Suprapubic skin (tissue), 4 donors: Measurements from ENCODE around the gene PDE2A. TPM values are rescaled to one million over a fixed set of nuclear protein-coding genes. Genes with fewer than 3 reads are reported as not detected.

ENCODE experiments used
- DNase-seq, 2 donors: peaks; one replicate each; pipeline ENCODE4 v3.0.0-alpha.2; 2019; ENCODE audit warnings: low spot score in 2 of 2
- H3K27ac ChIP-seq: fragments of 200-600 bp; sonication (generic); one replicate; pipeline ENCODE4 v1.5.1; 2019
- H3K27me3 ChIP-seq: fragments of 200-600 bp; sonication (generic); one replicate; pipeline ENCODE4 v1.5.1; 2019
- H3K36me3 ChIP-seq: fragments of 200-600 bp; sonication (generic); one replicate; pipeline ENCODE4 v1.5.1; 2019
- H3K4me1 ChIP-seq: fragments of 200-600 bp; sonication (generic); one replicate; pipeline ENCODE4 v1.5.1; 2019
- H3K4me3 ChIP-seq: fragments of 200-600 bp; sonication (generic); one replicate; pipeline ENCODE4 v1.5.1; 2019; ENCODE audit warnings: mild to moderate bottlenecking
- H3K9me3 ChIP-seq: fragments of 200-600 bp; sonication (generic); one replicate; pipeline ENCODE4 v1.5.1; 2019
- EP300 ChIP-seq: sonication (generic); formaldehyde crosslinking; IDR thresholded peaks from one replicate; pipeline ENCODE4 v1.6.1; 2017; ENCODE audit warnings: antibody characterized with exemption
- POLR2A ChIP-seq, 2 donors: fragments of 450-650 bp; IDR thresholded peaks; one replicate each; pipeline ENCODE4 v1.6.1; 2017; ENCODE audit warnings: antibody characterized with exemption in 2 of 2, mild to moderate bottlenecking in 2 of 2, moderate library complexity in 2 of 2
- POLR2AphosphoS5 ChIP-seq, 3 donors: sonication (generic); formaldehyde crosslinking; IDR thresholded peaks; one replicate each; pipeline ENCODE4 v1.6.1; 2017; ENCODE audit warnings: antibody characterized with exemption in 3 of 3
- WGBS: methylation state at CpG from one replicate; pipeline ENCODE4 v1.1.5; 2018; 5-methylcytosine and 5-hydroxymethylcytosine counted together
- total RNA-seq, 4 donors: library from RNA; depleted of rRNA; stranded (reverse); fragments of >200 nt; gene quantifications; one replicate each; pipeline ENCODE4 v1.1.0, GENCODE V29; 2016
- TF ChIP-seq, protein P1 (sequence below), 2 donors: fragments of 200-600 bp in 1 of 2; fragments of 450-650 bp in 1 of 2; sonication (generic) in 1 of 2; IDR thresholded peaks; one replicate each; pipeline ENCODE4 v1.5.1; 2016 to 2019; ENCODE audit warnings: antibody characterized with exemption in 2 of 2, mild to moderate bottlenecking in 1 of 2, moderate library complexity in 1 of 2

The PDE2A gene
- total RNA-seq, 4 donors from 2014 or later: 5.4 to 49.9 (median 31.2) TPM

DNA sequence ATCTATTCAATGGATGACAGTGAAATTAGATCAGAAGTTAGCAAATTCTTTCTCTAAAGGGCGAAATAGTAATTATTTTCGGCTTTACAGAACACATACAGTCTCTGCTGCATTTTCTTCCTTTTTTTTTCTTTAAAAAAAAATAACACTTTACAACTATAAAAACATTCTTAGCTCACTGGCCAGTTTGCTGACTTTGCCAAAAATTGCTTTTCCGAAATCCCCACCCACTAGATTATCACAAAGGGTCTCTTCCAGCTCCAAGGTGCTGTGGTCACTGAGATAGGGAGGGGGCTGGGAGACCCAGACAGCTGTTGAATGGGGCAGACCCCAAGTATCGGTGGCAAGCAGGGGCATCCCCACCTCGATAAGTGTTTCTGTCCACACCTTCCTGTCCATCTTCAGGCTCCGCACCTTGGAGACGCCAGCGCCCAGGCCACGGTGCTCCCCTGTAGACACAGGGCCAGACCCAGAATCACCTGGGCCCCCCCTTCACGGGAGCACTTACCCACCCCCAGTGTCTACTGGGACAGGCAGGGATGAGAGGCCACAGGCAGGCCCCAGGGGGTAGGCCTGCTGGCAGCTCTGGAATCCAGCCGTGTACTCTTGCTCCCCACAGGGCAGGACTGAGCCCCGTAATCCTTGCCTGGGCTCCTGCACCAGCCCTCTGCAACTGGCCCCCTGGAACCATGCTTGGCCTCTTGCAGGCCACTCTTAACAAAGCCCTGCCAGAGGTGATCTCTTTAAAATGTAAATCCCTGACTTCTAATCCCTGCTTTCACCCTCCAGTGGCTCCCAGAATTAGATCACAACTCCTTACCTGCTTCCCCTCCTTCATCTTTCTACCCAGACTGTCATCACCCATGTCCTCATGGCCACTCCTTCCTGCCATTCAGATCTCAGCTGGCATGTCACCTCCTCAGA lies 31.5 kb upstream of the PDE2A start:
- H3K27ac ChIP-seq: no peak overlapping the region
- WGBS: 89% methylated on average over 12 of the region's 12 CpGs

DNA sequence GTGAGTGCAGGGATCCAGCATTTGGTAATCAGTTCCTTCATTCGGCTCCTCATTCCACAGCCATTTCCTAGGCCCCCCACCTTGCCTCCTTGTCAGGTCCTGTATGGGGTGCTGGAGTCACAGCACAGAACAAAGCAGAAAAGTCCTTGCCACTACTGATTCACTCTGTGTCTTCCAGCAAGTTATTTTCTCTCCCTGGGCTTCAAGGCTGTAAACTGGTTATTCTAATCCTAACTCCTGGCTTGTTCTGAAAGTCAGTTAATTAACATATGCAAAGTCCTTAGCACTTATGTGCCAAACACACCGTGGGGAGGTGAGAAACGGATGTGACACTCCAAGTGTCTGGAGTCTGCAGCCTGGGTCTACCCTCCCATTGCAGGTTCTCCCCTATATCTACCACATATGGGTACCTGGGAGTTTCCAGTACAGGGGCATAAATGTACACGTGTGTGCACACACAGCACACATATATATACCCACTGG lies 30.6 kb upstream of the PDE2A start:
- no peak for DNase-seq
- Histone ChIP-seq H3K4me3 (no peak overlapping the region), H3K36me3 (peaks cover 95% of the 10 kb centered on the region), H3K27ac (no peak overlapping the region), H3K4me1 (peaks cover 43% of the 10 kb centered on the region), H3K27me3 (no peaks in the 10 kb centered on the region), H3K9me3 (no peaks in the 10 kb centered on the region)
- TF ChIP-seq EP300 (no peak), POLR2AphosphoS5 (IDR thresholded peaks at IDR 0.05) (no peak), POLR2A (IDR thresholded peaks at IDR 0.05) (no peak)
- TF ChIP-seq, protein P1, sequence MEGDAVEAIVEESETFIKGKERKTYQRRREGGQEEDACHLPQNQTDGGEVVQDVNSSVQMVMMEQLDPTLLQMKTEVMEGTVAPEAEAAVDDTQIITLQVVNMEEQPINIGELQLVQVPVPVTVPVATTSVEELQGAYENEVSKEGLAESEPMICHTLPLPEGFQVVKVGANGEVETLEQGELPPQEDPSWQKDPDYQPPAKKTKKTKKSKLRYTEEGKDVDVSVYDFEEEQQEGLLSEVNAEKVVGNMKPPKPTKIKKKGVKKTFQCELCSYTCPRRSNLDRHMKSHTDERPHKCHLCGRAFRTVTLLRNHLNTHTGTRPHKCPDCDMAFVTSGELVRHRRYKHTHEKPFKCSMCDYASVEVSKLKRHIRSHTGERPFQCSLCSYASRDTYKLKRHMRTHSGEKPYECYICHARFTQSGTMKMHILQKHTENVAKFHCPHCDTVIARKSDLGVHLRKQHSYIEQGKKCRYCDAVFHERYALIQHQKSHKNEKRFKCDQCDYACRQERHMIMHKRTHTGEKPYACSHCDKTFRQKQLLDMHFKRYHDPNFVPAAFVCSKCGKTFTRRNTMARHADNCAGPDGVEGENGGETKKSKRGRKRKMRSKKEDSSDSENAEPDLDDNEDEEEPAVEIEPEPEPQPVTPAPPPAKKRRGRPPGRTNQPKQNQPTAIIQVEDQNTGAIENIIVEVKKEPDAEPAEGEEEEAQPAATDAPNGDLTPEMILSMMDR (IDR thresholded peaks at IDR 0.05): no peak
- WGBS: 31% methylated on average over 4 of the region's 4 CpGs

More for the DNA sequence above, 31.5 kb upstream of the PDE2A start:
- H3K4me3 ChIP-seq: no peak overlapping the region
- no peak for DNase-seq
- H3K9me3 ChIP-seq: no peaks in the 10 kb centered on the region
- peaks cover 36% of the 10 kb centered on the region for H3K4me1 ChIP-seq
- peaks cover 95% of the 10 kb centered on the region for H3K36me3 ChIP-seq
- TF ChIP-seq, protein P1 (IDR thresholded peaks at IDR 0.05): no peak
- TF ChIP-seq POLR2AphosphoS5 (IDR thresholded peaks at IDR 0.05) (no peak), EP300 (no peak), POLR2A (IDR thresholded peaks at IDR 0.05) (no peak)
- H3K27me3 ChIP-seq: no peaks in the 10 kb centered on the region

DNA sequence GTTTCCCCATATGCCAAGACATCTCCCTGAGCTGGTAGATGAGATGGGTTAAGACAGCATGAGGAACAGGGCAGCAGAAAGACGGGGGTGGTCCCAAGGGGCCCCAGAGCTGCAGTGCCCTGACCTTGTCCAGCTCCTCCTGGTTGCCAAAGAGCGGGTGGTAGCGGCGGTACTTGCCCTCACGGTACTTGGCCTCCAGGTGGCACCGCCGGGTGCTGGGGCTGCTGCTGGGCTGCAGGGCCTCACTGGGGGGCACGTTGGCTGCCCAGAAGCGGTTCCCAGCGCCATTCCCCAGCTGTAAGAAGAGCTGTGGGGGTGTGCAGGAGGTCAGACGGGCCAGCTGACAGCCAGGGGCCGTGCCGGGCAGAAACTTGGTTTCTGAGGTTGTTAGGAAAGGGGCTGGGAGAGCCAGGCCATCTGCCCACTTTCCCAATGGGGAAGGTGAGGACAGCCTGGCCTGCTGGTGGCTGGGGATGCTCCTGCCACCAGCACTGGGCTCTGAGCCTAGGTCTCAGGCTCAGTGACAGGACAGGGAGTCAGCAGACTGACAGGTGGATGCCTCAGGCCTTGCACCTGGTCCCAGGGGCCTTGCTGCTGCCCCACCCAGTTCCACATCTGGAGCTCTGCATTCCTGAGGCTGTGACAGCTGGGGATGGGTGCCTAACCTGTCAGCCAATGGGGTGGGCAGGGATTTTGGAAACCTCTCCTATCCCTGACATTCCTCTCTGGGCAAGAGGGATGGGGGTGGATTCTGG lies 30.0 kb upstream of the PDE2A start:
- Histone ChIP-seq H3K36me3 (peaks cover 95% of the 10 kb centered on the region), H3K9me3 (no peaks in the 10 kb centered on the region), H3K4me1 (peaks cover 43% of the 10 kb centered on the region), H3K27me3 (no peaks in the 10 kb centered on the region), H3K4me3 (no peak overlapping the region), H3K27ac (no peak overlapping the region)
- no peak for DNase-seq
- TF ChIP-seq, protein P1 (IDR thresholded peaks at IDR 0.05): no peak
- TF ChIP-seq POLR2A (IDR thresholded peaks at IDR 0.05) (no peak), EP300 (no peak), POLR2AphosphoS5 (IDR thresholded peaks at IDR 0.05) (no peak)
- 68% methylated on average over 8 of the region's 13 CpGs for WGBS

DNA sequence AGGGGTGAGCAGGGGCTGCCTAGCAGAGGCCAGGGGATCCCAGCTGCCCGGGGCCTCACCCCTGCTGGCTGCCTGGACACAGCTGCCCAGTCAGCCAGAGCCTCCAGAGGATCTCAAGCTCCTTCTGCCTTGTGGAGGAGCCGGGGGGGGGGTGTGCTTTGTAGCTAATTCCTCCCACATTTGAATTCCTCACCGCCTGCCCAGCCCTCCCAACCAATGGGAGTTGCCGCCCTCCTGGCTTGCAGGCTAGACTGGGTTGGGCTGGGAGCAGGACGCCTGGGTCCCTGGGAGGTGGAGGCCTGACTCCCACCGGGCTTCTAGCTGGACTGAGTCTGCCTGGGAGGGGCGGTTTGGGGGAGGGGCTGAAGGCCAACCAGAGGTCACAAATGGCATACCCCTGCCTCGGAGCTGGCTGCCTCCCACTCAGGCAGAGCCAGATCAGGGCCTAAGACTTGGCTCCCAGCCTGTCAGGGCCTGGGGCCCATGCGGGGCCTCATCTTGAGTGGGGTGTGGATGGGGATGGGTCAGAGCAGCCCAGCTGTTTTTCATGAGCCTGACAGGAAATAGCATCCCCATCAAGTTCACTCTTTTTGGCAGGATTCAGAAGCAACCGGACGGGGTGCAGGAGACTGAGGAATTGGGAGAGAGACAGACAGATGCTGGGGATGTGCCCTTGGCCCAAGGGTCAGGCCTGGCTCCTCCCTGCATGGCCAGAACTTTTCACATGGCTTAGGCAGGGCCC lies 29.2 kb upstream of the PDE2A start:
- Histone ChIP-seq H3K9me3 (no peaks in the 10 kb centered on the region), H3K27ac (peak overlapping the region; percentile 38), H3K4me1 (peaks cover 43% of the 10 kb centered on the region), H3K4me3 (no peak overlapping the region), H3K36me3 (peaks cover 97% of the 10 kb centered on the region), H3K27me3 (no peaks in the 10 kb centered on the region)
- TF ChIP-seq, protein P1 (IDR thresholded peaks at IDR 0.05): no peak
- WGBS: 39% methylated on average over 8 of the region's 11 CpGs
- peak; percentile 74 to 84 for DNase-seq
